ENCODE measurements around the gene RGMB. TPM values are rescaled to one million over a fixed set of nuclear protein-coding genes. Genes with fewer than 3 reads are reported as not detected.

Gene RGMB
- total and polyA plus RNA-seq, 2 donors from 2014 or later: 4.0 to 12.2 TPM

DNA sequence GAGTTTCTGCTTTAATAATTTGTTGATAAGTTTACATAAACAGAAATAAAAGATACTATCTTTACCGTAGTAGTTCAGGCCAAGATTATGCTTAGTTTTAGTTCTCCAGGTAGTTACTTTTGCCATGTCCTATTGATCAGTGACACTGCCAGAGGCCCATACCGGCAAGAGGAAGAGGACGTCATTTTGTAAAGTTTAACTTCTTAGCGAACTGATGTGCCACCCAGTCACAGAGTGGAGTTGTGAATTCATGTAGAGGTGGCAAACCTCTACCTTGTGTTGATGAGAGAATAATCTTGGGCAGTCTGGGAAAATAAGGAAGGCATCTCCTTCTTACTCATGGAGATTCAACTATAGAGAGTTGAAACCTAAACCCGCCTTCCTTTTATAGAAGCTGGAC is 21.8 kb downstream of the RGMB start:
- Histone ChIP-seq H3K4me1 (ENCODE audit: control insufficient read depth in 2 of 3, insufficient read depth in 2 of 3, low read depth in 1 of 3, low read length in 3 of 3) (peaks cover 0 to 2% (median 0%) of the 10 kb centered on the region in 3 donors), H3K9me3 (ENCODE audit: control insufficient read depth in 2 of 3, insufficient read depth in 1 of 3, low read length in 3 of 3) (no peaks in the 10 kb centered on the region), H3K4me3 (ENCODE audit: low read length in 3 of 3) (no peak overlapping the region), H3K9ac (ENCODE audit: low read length in 3 of 3) (no peak overlapping the region), H3K27ac (ENCODE audit: low read depth in 2 of 2, low read length in 2 of 2) (no peak overlapping the region), H3K27me3 (ENCODE audit: control insufficient read depth, insufficient read depth, low read length) (no peaks in the 10 kb centered on the region), H3K36me3 (ENCODE audit: control insufficient read depth in 2 of 3, insufficient read depth in 3 of 3, low read length in 3 of 3) (peaks cover 0 to 3% (median 0%) of the 10 kb centered on the region in 3 donors)
- FAIRE-seq: no peak
- no peak for DNase-seq
- intact Hi-C loops (cut with DNase I): no loop called here
- TF ChIP-seq, protein P1, sequence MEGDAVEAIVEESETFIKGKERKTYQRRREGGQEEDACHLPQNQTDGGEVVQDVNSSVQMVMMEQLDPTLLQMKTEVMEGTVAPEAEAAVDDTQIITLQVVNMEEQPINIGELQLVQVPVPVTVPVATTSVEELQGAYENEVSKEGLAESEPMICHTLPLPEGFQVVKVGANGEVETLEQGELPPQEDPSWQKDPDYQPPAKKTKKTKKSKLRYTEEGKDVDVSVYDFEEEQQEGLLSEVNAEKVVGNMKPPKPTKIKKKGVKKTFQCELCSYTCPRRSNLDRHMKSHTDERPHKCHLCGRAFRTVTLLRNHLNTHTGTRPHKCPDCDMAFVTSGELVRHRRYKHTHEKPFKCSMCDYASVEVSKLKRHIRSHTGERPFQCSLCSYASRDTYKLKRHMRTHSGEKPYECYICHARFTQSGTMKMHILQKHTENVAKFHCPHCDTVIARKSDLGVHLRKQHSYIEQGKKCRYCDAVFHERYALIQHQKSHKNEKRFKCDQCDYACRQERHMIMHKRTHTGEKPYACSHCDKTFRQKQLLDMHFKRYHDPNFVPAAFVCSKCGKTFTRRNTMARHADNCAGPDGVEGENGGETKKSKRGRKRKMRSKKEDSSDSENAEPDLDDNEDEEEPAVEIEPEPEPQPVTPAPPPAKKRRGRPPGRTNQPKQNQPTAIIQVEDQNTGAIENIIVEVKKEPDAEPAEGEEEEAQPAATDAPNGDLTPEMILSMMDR (IDR thresholded peaks at IDR 0.05; ENCODE audit: borderline replicate concordance, extremely low read depth, insufficient read depth): no peak

DNA sequence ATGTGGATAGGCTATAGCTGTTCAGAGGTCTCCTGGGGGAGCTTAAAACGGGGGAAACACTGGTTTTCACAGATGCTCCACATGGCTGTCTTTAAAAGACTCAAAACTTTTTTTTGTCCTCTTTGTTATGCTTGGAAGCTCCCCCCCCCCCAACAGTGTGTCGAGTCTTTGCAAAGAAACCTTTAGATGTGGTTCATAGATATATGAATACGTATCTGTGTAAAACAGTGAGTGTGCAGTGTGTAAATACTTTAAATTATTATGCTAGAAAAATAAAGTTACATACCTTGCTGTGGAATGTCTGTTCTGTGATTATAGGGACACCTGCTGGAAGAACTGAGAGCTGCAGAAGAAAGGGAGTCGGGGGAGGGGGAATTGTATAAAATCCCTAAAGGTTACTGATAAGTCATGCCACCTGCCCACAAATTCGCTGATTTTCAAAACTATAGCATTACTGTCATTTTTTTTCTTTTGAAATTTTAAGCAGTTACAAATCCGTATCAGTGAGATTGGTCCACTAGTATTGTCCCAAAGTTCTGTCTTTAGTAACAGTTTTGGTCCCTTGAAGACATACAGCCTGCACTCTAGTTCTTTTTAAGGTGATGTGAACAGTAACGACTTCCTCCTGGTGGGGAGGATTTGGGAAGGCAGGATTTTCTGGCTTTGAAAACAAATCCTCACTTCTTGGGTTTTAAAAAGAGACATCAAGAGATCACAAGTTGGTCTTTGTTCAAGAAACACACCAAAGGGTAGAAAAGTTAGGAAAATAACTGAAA is 22.9 kb downstream of the RGMB start:
- no peaks in the 10 kb centered on the region for H3K9me3 ChIP-seq (ENCODE audit: control insufficient read depth in 2 of 3, insufficient read depth in 1 of 3, low read length in 3 of 3)
- peaks cover 0 to 3% (median 0%) of the 10 kb centered on the region in 3 donors for H3K36me3 ChIP-seq (ENCODE audit: control insufficient read depth in 2 of 3, insufficient read depth in 3 of 3, low read length in 3 of 3)
- DNase-seq: peak in 4 of 5 donors; percentile 70 to 84 (median 78)
- no peaks in the 10 kb centered on the region for H3K27me3 ChIP-seq (ENCODE audit: control insufficient read depth, insufficient read depth, low read length)
- intact Hi-C loops (cut with DNase I): no loop called here
- H3K4me1 ChIP-seq (ENCODE audit: control insufficient read depth in 2 of 3, insufficient read depth in 2 of 3, low read depth in 1 of 3, low read length in 3 of 3): no peaks in the 10 kb centered on the region
- peak; percentile 68 for FAIRE-seq
- TF ChIP-seq, protein P1 (IDR thresholded peaks at IDR 0.05; ENCODE audit: borderline replicate concordance, extremely low read depth, insufficient read depth): peak; percentile 70
- no peak overlapping the region for H3K4me3 ChIP-seq (ENCODE audit: low read length in 3 of 3)
- H3K9ac ChIP-seq (ENCODE audit: low read length in 3 of 3): no peak overlapping the region
- H3K27ac ChIP-seq (ENCODE audit: low read depth in 2 of 2, low read length in 2 of 2): no peak overlapping the region

DNA sequence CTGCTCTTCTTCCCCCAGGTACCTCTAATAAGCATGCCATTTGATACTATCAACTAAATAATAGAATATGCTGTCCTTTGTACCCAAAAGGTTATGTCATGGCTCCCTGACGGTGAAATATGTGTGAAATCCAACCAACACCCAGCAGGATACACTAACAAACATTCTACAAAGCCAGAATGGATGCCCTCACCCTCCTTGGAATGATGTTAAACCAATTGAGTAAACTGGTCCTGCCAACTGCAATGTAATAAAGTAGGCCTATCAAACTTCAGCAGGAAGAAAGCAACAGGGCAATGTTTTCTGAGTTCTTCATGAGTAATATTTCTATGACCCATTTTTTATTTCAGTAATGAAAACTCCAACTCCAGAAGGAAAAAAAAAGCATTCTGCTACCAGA is 24.9 kb downstream of the RGMB start:
- intact Hi-C loops (cut with DNase I): no loop called here
- TF ChIP-seq, protein P1 (IDR thresholded peaks at IDR 0.05; ENCODE audit: borderline replicate concordance, extremely low read depth, insufficient read depth): no peak
- DNase-seq: no peak

More for the DNA sequence above, 24.9 kb downstream of the RGMB start:
- Histone ChIP-seq H3K9ac (ENCODE audit: low read length in 3 of 3) (no peak overlapping the region), H3K4me1 (ENCODE audit: control insufficient read depth in 2 of 3, insufficient read depth in 2 of 3, low read depth in 1 of 3, low read length in 3 of 3) (no peaks in the 10 kb centered on the region), H3K36me3 (ENCODE audit: control insufficient read depth in 2 of 3, insufficient read depth in 3 of 3, low read length in 3 of 3) (peaks cover 0 to 1% (median 0%) of the 10 kb centered on the region in 3 donors), H3K27me3 (ENCODE audit: control insufficient read depth, insufficient read depth, low read length) (no peaks in the 10 kb centered on the region), H3K9me3 (ENCODE audit: control insufficient read depth in 2 of 3, insufficient read depth in 1 of 3, low read length in 3 of 3) (no peaks in the 10 kb centered on the region), H3K27ac (ENCODE audit: low read depth in 2 of 2, low read length in 2 of 2) (no peak overlapping the region), H3K4me3 (ENCODE audit: low read length in 3 of 3) (no peak overlapping the region)
- FAIRE-seq: no peak

All from kidney (tissue), 14 donors.